Astrocyte (in vitro differentiated cells and primary cell): ENCODE results near the gene DDX41. TPM values are rescaled to one million over a fixed set of nuclear protein-coding genes. Genes with fewer than 3 reads are reported as not detected.

Experiments used
- DNase-seq: peaks from one replicate; pipeline ENCODE4 v3.0.0-alpha.2; 2010; ENCODE audit warnings: low read depth
- FAIRE-seq: peaks from 2 replicates; lab custom pipeline; 2011; peaks lifted over from hg19 to GRCh38; lab: Jason Lieb, UNC
- H2AFZ ChIP-seq: 2 replicates; pipeline ENCODE4 v1.6.0; 2012; ENCODE audit warnings: low read depth, low read length, inconsistent platforms
- H3K27ac ChIP-seq: 2 replicates; pipeline ENCODE4 v1.5.1; 2011; ENCODE audit warnings: low read depth, low read length, inconsistent platforms
- H3K27me3 ChIP-seq: 2 replicates; pipeline ENCODE4 v1.6.0; 2011; ENCODE audit warnings: low read length, inconsistent platforms; ENCODE audit not compliant: insufficient read depth
- H3K36me3 ChIP-seq: 2 replicates; pipeline ENCODE4 v1.5.1; 2011; ENCODE audit warnings: low read length, inconsistent platforms; ENCODE audit not compliant: insufficient read depth
- H3K4me1 ChIP-seq: 2 replicates; pipeline ENCODE4 v1.5.1; 2011; ENCODE audit warnings: low read length, inconsistent platforms; ENCODE audit not compliant: insufficient read depth
- H3K4me2 ChIP-seq: 2 replicates; pipeline ENCODE4 v1.6.0; 2012; ENCODE audit warnings: low read length, inconsistent platforms
- H3K4me3 ChIP-seq: 2 replicates; pipeline ENCODE4 v1.5.1; 2011; ENCODE audit warnings: low read depth, mild to moderate bottlenecking, low read length, inconsistent platforms; ENCODE audit not compliant: insufficient read depth
- H3K79me2 ChIP-seq: 2 replicates; pipeline ENCODE4 v1.6.0; 2012; ENCODE audit warnings: mild to moderate bottlenecking, low read length, inconsistent platforms; ENCODE audit not compliant: insufficient read depth
- H3K9ac ChIP-seq: 2 replicates; pipeline ENCODE4 v1.6.0; 2012; ENCODE audit warnings: mild to moderate bottlenecking, low read length, inconsistent platforms
- H3K9me3 ChIP-seq: 2 replicates; pipeline ENCODE4 v1.5.1; 2012; ENCODE audit warnings: low read depth, mild to moderate bottlenecking, low read length, inconsistent platforms; ENCODE audit not compliant: insufficient read depth
- H4K20me1 ChIP-seq: 2 replicates; pipeline ENCODE4 v1.6.0; 2012; ENCODE audit warnings: low read length, inconsistent platforms; ENCODE audit not compliant: insufficient read depth
- H3K27ac Mint-ChIP-seq: one replicate; pipeline ENCODE4 v1.8.0; 2021; ENCODE audit warnings: mild to moderate bottlenecking, mixed read lengths; ENCODE audit not compliant: unreplicated experiment
- H3K27me3 Mint-ChIP-seq: one replicate; pipeline ENCODE4 v1.8.0; 2021; ENCODE audit warnings: low read depth, mixed read lengths; ENCODE audit not compliant: unreplicated experiment
- H3K36me3 Mint-ChIP-seq: one replicate; pipeline ENCODE4 v1.8.0; 2021; ENCODE audit warnings: low read depth, mixed read lengths; ENCODE audit not compliant: unreplicated experiment
- H3K4me1 Mint-ChIP-seq: one replicate; pipeline ENCODE4 v1.8.0; 2021; ENCODE audit warnings: low read depth, mixed read lengths; ENCODE audit not compliant: unreplicated experiment
- H3K4me3 Mint-ChIP-seq: one replicate; pipeline ENCODE4 v1.8.0; 2021; ENCODE audit warnings: mild to moderate bottlenecking, moderate library complexity, mixed read lengths; ENCODE audit not compliant: unreplicated experiment
- H3K9me3 Mint-ChIP-seq: one replicate; pipeline ENCODE4 v1.8.0; 2021; ENCODE audit warnings: mild to moderate bottlenecking, mixed read lengths; ENCODE audit not compliant: unreplicated experiment
- EZH2 ChIP-seq: IDR thresholded peaks from 2 replicates; pipeline ENCODE4 v1.6.1; 2012; ENCODE audit warnings: mild to moderate bottlenecking, low read length, inconsistent platforms; ENCODE audit not compliant: insufficient read depth
- total RNA-seq: library from RNA; stranded (reverse); gene quantifications from 2 replicates; pipeline ENCODE4 v1.2.1, GENCODE V29; 2021
- TF ChIP-seq, protein P1 (sequence below): IDR thresholded peaks from 2 replicates; pipeline ENCODE4 v1.5.1; 2011; ENCODE audit warnings: low read depth, mild to moderate bottlenecking, inconsistent platforms, low read length, moderate library complexity; ENCODE audit not compliant: insufficient read depth

The DDX41 gene
- total RNA-seq, 1 donor from 2014 or later = 92.5 TPM

DNA sequence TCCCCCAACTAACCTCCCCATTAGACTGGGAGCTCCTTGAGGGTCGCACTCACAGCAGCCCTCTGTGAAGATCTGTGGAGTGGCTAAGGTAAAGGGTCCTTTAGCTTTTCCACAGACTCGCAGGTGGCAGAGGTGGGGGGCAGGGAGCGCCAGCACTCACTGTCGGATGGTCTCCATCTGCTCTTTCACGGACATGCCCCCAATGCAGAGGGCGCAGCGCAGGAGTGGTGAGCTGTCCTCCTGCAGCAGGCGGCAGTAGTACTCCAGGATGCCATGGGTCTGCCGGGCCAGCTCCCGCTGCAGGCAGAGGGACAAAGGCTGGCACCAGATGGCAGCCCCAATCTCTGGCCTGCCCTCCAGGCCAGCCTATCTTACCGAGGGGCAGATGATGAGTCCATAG, 2.2 kb downstream of the DDX41 start:
- Histone ChIP-seq H3K27me3 (no peaks in the 10 kb centered on the region), H3K27ac (no peak overlapping the region), H4K20me1 (peaks cover 47% of the 10 kb centered on the region), H3K36me3 (peaks cover 28% of the 10 kb centered on the region), H3K79me2 (peaks cover 35% of the 10 kb centered on the region), H3K4me1 (peaks cover 16% of the 10 kb centered on the region), H2AFZ (no peak overlapping the region), H3K9me3 (no peaks in the 10 kb centered on the region), H3K9ac (no peak overlapping the region), H3K4me3 (no peak overlapping the region), H3K4me2 (no peak overlapping the region)
- H3K4me1 Mint-ChIP-seq = peaks cover 13% of the 10 kb centered on the region
- FAIRE-seq (no peak), DNase-seq (no peak)
- H3K27me3 Mint-ChIP-seq = no peaks in the 10 kb centered on the region
- peaks cover 25% of the 10 kb centered on the region for H3K36me3 Mint-ChIP-seq
- no peak overlapping the region for H3K4me3 Mint-ChIP-seq
- TF ChIP-seq, protein P1, sequence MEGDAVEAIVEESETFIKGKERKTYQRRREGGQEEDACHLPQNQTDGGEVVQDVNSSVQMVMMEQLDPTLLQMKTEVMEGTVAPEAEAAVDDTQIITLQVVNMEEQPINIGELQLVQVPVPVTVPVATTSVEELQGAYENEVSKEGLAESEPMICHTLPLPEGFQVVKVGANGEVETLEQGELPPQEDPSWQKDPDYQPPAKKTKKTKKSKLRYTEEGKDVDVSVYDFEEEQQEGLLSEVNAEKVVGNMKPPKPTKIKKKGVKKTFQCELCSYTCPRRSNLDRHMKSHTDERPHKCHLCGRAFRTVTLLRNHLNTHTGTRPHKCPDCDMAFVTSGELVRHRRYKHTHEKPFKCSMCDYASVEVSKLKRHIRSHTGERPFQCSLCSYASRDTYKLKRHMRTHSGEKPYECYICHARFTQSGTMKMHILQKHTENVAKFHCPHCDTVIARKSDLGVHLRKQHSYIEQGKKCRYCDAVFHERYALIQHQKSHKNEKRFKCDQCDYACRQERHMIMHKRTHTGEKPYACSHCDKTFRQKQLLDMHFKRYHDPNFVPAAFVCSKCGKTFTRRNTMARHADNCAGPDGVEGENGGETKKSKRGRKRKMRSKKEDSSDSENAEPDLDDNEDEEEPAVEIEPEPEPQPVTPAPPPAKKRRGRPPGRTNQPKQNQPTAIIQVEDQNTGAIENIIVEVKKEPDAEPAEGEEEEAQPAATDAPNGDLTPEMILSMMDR = no peak
- TF ChIP-seq EZH2 = no peak
- no peaks in the 10 kb centered on the region for H3K9me3 Mint-ChIP-seq
- no peak overlapping the region for H3K27ac Mint-ChIP-seq

DNA sequence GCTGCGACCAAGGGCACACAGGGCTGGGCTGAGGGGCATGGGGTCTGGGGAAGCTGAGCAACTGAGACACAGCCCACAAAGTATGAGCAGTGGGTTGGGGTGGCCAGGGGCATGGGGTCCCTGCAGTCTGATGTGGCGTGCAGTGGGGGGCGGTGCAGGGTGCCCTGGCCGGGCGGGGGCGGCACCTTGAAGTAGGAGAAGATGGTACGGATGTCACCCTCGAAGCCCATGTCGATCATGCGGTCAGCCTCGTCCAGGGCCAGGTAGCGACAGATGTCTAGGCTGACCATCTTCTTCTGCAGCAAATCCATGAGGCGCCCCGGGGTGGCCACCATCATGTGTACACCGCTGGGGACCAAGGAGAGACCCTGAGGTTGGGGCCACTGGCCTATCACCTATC, 3.3 kb downstream of the DDX41 start:
- FAIRE-seq = no peak
- peaks cover 28% of the 10 kb centered on the region for H3K79me2 ChIP-seq
- no peaks in the 10 kb centered on the region for H3K27me3 ChIP-seq
- no peak overlapping the region for H3K27ac Mint-ChIP-seq
- H3K27ac ChIP-seq = no peak overlapping the region
- no peak overlapping the region for H3K4me3 Mint-ChIP-seq
- no peak overlapping the region for H2AFZ ChIP-seq
- H3K27me3 Mint-ChIP-seq = no peaks in the 10 kb centered on the region
- no peak for DNase-seq
- no peak overlapping the region for H3K9ac ChIP-seq
- no peak overlapping the region for H3K4me2 ChIP-seq
- peaks cover 11% of the 10 kb centered on the region for H3K4me1 ChIP-seq
- H3K4me3 ChIP-seq = no peak overlapping the region
- TF ChIP-seq EZH2 = no peak
- TF ChIP-seq, protein P1 = no peak
- H4K20me1 ChIP-seq = peaks cover 50% of the 10 kb centered on the region
- H3K36me3 Mint-ChIP-seq = peaks cover 25% of the 10 kb centered on the region
- peaks cover 23% of the 10 kb centered on the region for H3K36me3 ChIP-seq
- H3K4me1 Mint-ChIP-seq = peaks cover 15% of the 10 kb centered on the region
- no peaks in the 10 kb centered on the region for H3K9me3 Mint-ChIP-seq
- H3K9me3 ChIP-seq = no peaks in the 10 kb centered on the region

DNA sequence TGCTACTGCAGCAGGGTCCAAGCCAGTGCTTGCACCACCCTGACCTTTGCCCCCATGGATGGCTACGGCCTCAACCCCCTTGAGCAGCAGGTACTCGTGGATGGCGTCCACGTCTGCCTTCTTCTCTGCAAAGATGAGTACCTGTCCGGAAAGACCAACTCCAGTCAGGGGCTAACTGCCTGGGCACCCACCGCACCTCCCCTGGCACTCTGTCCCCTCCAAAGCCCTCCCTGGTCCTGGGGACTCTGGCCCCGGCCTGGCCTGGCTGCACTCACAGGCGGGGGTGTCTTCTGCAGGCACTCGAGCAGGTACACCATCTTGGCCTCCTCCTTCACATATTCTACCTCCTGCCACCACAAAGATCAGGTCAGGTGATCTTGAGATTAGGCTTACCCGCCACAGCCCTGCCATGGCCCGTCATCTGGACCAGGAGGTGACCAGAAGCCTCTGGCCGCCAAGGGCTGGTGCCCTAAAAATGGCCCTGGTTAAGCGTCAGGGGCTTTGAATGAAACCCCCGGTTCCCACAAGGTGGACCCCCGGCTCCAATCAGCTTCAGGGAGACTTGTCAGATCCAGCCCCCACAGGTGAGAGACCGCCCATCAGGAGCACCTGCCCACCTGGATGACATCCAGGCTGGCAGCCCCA, 3.9 kb downstream of the DDX41 start:
- Histone ChIP-seq H4K20me1 (peaks cover 50% of the 10 kb centered on the region), H3K9ac (no peak overlapping the region), H3K36me3 (peaks cover 23% of the 10 kb centered on the region), H3K4me2 (no peak overlapping the region), H3K9me3 (no peaks in the 10 kb centered on the region), H3K79me2 (peaks cover 28% of the 10 kb centered on the region), H3K4me3 (no peak overlapping the region), H3K27ac (no peak overlapping the region), H3K27me3 (no peaks in the 10 kb centered on the region), H2AFZ (no peak overlapping the region), H3K4me1 (peaks cover 11% of the 10 kb centered on the region)
- Mint-ChIP-seq H3K4me1 (peaks cover 15% of the 10 kb centered on the region), H3K27me3 (no peaks in the 10 kb centered on the region), H3K36me3 (peaks cover 25% of the 10 kb centered on the region), H3K9me3 (no peaks in the 10 kb centered on the region), H3K4me3 (no peak overlapping the region), H3K27ac (no peak overlapping the region)
- TF ChIP-seq EZH2 = no peak
- TF ChIP-seq, protein P1 = no peak
- no peak for DNase-seq
- no peak for FAIRE-seq
